GM12878 (cell line): Measurements from ENCODE around the gene PAIP2. TPM values are rescaled to one million over a fixed set of nuclear protein-coding genes. Genes with fewer than 3 reads are reported as not detected.
A peak's percentile ranks its signal among the peaks of the same experiment; 100 is the strongest.

Source experiments
- ATAC-seq: fragments of 200-7000 bp; cut with Tn5 transposase; 3 replicates; pipeline ENCODE4 v1.9.1; 2020; ENCODE audit warnings: mild to moderate bottlenecking, moderate library complexity
- BruUV-seq: library from RNA; stranded (reverse); fragments of 400-500 nt; replicated peaks from 2 replicates; lab custom pipeline; 2021; lab: Mats Ljungman, UMichigan
- CTCF ChIA-PET: fragments of 300-600 bp; sonication (Branson Sonifier 250); formaldehyde crosslinking; extraction: SDS; loops from one replicate; lab custom pipeline; 2021; ENCODE audit warnings: inconsistent platforms; lab: Yijun Ruan, JAX
- POLR2A ChIA-PET: fragments of 350-600 bp; formaldehyde crosslinking; extraction: SDS; loops from one replicate; lab custom pipeline; 2021; ENCODE audit warnings: inconsistent platforms; lab: Charles Lee
- RAD21 ChIA-PET: fragments of 300-600 bp; sonication (Branson Sonifier 250); formaldehyde crosslinking; loops from one replicate; lab custom pipeline; 2023; ENCODE audit warnings: antibody characterized with exemption; ENCODE audit not compliant: unreplicated experiment; lab: Charles Lee
- SMC1A ChIA-PET: fragments of 300-600 bp; sonication (Branson Sonifier 250); formaldehyde crosslinking; loops from one replicate; lab custom pipeline; 2023; ENCODE audit not compliant: unreplicated experiment, uncharacterized antibody; lab: Charles Lee
- DNase-seq: peaks from one replicate; pipeline ENCODE4 v3.0.0-alpha.2; 2011; ENCODE audit warnings: low read depth, low spot score
- FAIRE-seq: peaks from 3 replicates; lab custom pipeline; 2011; peaks lifted over from hg19 to GRCh38; lab: Jason Lieb, UNC
- H2AFZ ChIP-seq: 2 replicates; pipeline ENCODE4 v1.6.0; 2011; ENCODE audit warnings: low read depth, low read length, control low read depth; ENCODE audit not compliant: control insufficient read depth
- H3K27ac ChIP-seq: 2 replicates; pipeline ENCODE4 v1.5.1; 2011; ENCODE audit warnings: control low read depth; ENCODE audit not compliant: control insufficient read depth, insufficient read depth
- H3K27me3 ChIP-seq, 2 experiments: replicated peaks in 1 of 2; 2 replicates each; pipeline versions ENCODE4 v1.6.0 to v1.6.1; 2011; ENCODE audit warnings: low read length in 1 of 2; ENCODE audit not compliant: control insufficient read depth in 2 of 2, insufficient read depth in 2 of 2
- H3K36me3 ChIP-seq, 2 experiments: 2 replicates each; pipeline ENCODE4 v1.5.1; 2011; ENCODE audit warnings: low read length in 1 of 2; ENCODE audit not compliant: control insufficient read depth in 2 of 2, insufficient read depth in 2 of 2
- H3K4me1 ChIP-seq: 2 replicates; pipeline ENCODE4 v1.6.1; 2011; ENCODE audit warnings: mild to moderate bottlenecking, low read length, moderate library complexity, mixed read lengths; ENCODE audit not compliant: control insufficient read depth, insufficient read depth
- H3K4me2 ChIP-seq: 2 replicates; pipeline ENCODE4 v1.6.0; 2011; ENCODE audit warnings: control low read depth; ENCODE audit not compliant: control insufficient read depth, insufficient read depth
- H3K4me3 ChIP-seq: fragments of 200-600 bp; sonication (generic); 2 replicates; pipeline ENCODE4 v1.5.1; 2016
- H3K79me2 ChIP-seq: 2 replicates; pipeline ENCODE4 v1.6.0; 2011; ENCODE audit warnings: low read length; ENCODE audit not compliant: control insufficient read depth, insufficient read depth
- H3K9ac ChIP-seq: 2 replicates; pipeline ENCODE4 v1.8.0; 2011; ENCODE audit warnings: low read length, control low read depth, mixed read lengths; ENCODE audit not compliant: control insufficient read depth, insufficient read depth
- H3K9me3 ChIP-seq: replicated peaks from 3 replicates; pipeline ENCODE4 v1.5.1; 2011; ENCODE audit warnings: mild to moderate bottlenecking, low read length; ENCODE audit not compliant: control insufficient read depth, insufficient read depth
- H4K20me1 ChIP-seq: 2 replicates; pipeline ENCODE4 v1.6.0; 2011; ENCODE audit not compliant: control insufficient read depth, insufficient read depth
- BACH1 ChIP-seq: fragments of 450-650 bp; IDR thresholded peaks from 2 replicates; pipeline ENCODE4 v1.6.1; 2017; ENCODE audit warnings: mild to moderate bottlenecking, borderline replicate concordance
- CBX5 ChIP-seq: sonication (generic); IDR thresholded peaks from 2 replicates; pipeline ENCODE4 v1.6.1; 2016; ENCODE audit warnings: low read depth, moderate library complexity, mild to moderate bottlenecking, inconsistent platforms
- CTCF ChIP-seq, 3 experiments: IDR thresholded peaks in 2 of 3; conservative IDR thresholded peaks in 1 of 3; 2 replicates each; pipeline ENCODE4 v1.5.1; 2011; ENCODE audit warnings: low read depth in 3 of 3, low read length in 3 of 3, mild to moderate bottlenecking in 3 of 3, control low read depth in 2 of 3, moderate library complexity in 2 of 3, inconsistent platforms in 1 of 3, mixed read lengths in 1 of 3; ENCODE audit not compliant: control insufficient read depth in 2 of 3, insufficient read depth in 1 of 3; ENCODE audit errors: extremely low read depth in 1 of 3
- DPF2 ChIP-seq: fragments of 450-650 bp; IDR thresholded peaks from 2 replicates; pipeline ENCODE4 v1.6.1; 2017; ENCODE audit warnings: mild to moderate bottlenecking
- JUNB ChIP-seq: IDR thresholded peaks from 2 replicates; pipeline ENCODE4 v1.6.1; 2016; ENCODE audit warnings: antibody characterized with exemption, mild to moderate bottlenecking
- LARP7 ChIP-seq: fragments of 450-650 bp; IDR thresholded peaks from 2 replicates; pipeline ENCODE4 v1.6.1; 2017; ENCODE audit warnings: mild to moderate bottlenecking
- MEF2B ChIP-seq: fragments of 450-650 bp; IDR thresholded peaks from 2 replicates; pipeline ENCODE4 v1.6.1; 2018; ENCODE audit warnings: mild to moderate bottlenecking, moderate library complexity; ENCODE audit not compliant: partially characterized antibody, poor library complexity, severe bottlenecking
- NFIC ChIP-seq: IDR thresholded peaks from 2 replicates; pipeline ENCODE4 v1.6.1; 2012; ENCODE audit warnings: low read depth, mild to moderate bottlenecking, inconsistent platforms, low read length, moderate library complexity
- NKRF ChIP-seq: fragments of 450-650 bp; conservative IDR thresholded peaks from 2 replicates; pipeline ENCODE4 v1.6.1; 2017; ENCODE audit warnings: mild to moderate bottlenecking, moderate library complexity
- NR2C1 ChIP-seq: fragments of 450-650 bp; IDR thresholded peaks from 2 replicates; pipeline ENCODE4 v1.6.1; 2017; ENCODE audit warnings: antibody characterized with exemption, mild to moderate bottlenecking, moderate library complexity
- NR2F1 ChIP-seq: fragments of 450-650 bp; conservative IDR thresholded peaks from 2 replicates; pipeline ENCODE4 v1.6.1; 2017; ENCODE audit warnings: mild to moderate bottlenecking
- POLR2AphosphoS2 ChIP-seq: IDR thresholded peaks from 2 replicates; pipeline ENCODE4 v1.6.1; 2011; ENCODE audit warnings: low read depth, mild to moderate bottlenecking, low read length, improper control_type of control experiment, moderate library complexity
- RB1 ChIP-seq: fragments of 450-650 bp; formaldehyde crosslinking; IDR thresholded peaks from 2 replicates; pipeline ENCODE4 v1.6.1; 2017; ENCODE audit warnings: mild to moderate bottlenecking, borderline replicate concordance
- SIN3A ChIP-seq: IDR thresholded peaks from 2 replicates; pipeline ENCODE4 v1.6.1; 2012; ENCODE audit warnings: low read depth, low read length, improper control_type of control experiment
- TCF12 ChIP-seq: IDR thresholded peaks from 2 replicates; pipeline ENCODE4 v1.6.1; 2011; ENCODE audit warnings: low read depth, mild to moderate bottlenecking, low read length
- ZSCAN29 ChIP-seq: fragments of 450-650 bp; IDR thresholded peaks from 2 replicates; pipeline ENCODE4 v1.6.1; 2017; ENCODE audit warnings: mild to moderate bottlenecking, moderate library complexity
- WGBS: methylation state at CpG from one replicate; pipeline ENCODE4 v1.1.6; 2016; ENCODE audit warnings: low lambda C conversion rate; ENCODE audit not compliant: insufficient replicate concordance, insufficient coverage; ENCODE audit errors: missing lambda C conversion rate; 5-methylcytosine and 5-hydroxymethylcytosine counted together
- in situ Hi-C: fragments of 300-500 bp; cut with MboI; formaldehyde crosslinking; loops from 9 replicates; pipeline ENCODE4 v1.14.3; 2018; ENCODE audit warnings: mixed read lengths
- intact Hi-C: fragments of 100-400 bp; cut with micrococcal nuclease; formaldehyde crosslinking; loops from one replicate; pipeline ENCODE4 v1.14.2; 2022; ENCODE audit not compliant: unreplicated experiment
- polyA plus RNA-seq, 11 experiments: library from polyadenylated mRNA; depleted of rRNA in 4 of 11; unstranded in 6 of 11; stranded (reverse) in 5 of 11; fragments of >200 nt; fragmentation: Nextera tagmentation in 4 of 11; fragmentation: Illumina TruSeq in 1 of 11; extraction: Ambion mirVana in 4 of 11; extraction: Trizol in 1 of 11; gene quantifications; 1 replicate in 1 of 11; 2 replicates in 10 of 11; pipeline versions ENCODE4 v1.2.1 to v1.2.3, GENCODE V29; 2011 to 2016; ENCODE audit warnings: inconsistent platforms in 2 of 11, missing spikeins in 2 of 11, low read depth in 1 of 11
- total RNA-seq, 4 experiments: library from RNA; depleted of rRNA in 3 of 4; stranded (reverse); fragments of >200 nt in 3 of 4; fragmentation: Illumina TruSeq in 1 of 4; extraction: Trizol in 1 of 4; gene quantifications; 2 replicates each; pipeline versions ENCODE4 v1.2.1 to v1.2.3, GENCODE V29; 2013 to 2021
- TF ChIP-seq, protein P1 (sequence below): IDR thresholded peaks from 2 replicates; pipeline ENCODE4 v1.6.1; 2012; ENCODE audit warnings: low read depth, low read length, improper control_type of control experiment

Gene PAIP2
- total and polyA plus RNA-seq, 10 of the 15 experiments (the other 5 are each of a cell fraction or from before 2014, with no cell fraction given) = 49.9 to 154 (median 102) TPM

- intact Hi-C loops (loop anchor here (2.0 to 5.0 kb wide), 4 partner anchors 52 to 140 kb away; partner anchors contain the start of genes MATR3 and PAIP2), in situ Hi-C loops (no loop called here)
- H2AFZ ChIP-seq = peak overlapping the region; percentile 86
- H3K79me2 ChIP-seq = peaks cover 84% of the 10 kb centered on the region
- BruUV-seq = no TSS peak
- peaks cover 54% of the 10 kb centered on the region for H3K4me1 ChIP-seq
- no peak for FAIRE-seq
- peak; percentile 27; the same call in 2 of the 3 replicates for ATAC-seq
- H3K27me3 ChIP-seq = no peaks in the 10 kb centered on the region
- H3K4me3 ChIP-seq = peak overlapping the region; percentile 87
- WGBS = under 1% methylated on average over 36 of the region's 36 CpGs
- ChIA-PET SMC1A (interaction anchor here (0.8 to 3.0 kb wide), 6 partner anchors 9 to 140 kb away, joined by 3 to 26 read pairs (median 8); partner anchors contain the start of gene PAIP2), CTCF (interaction anchor here (1.0 to 4.4 kb wide), 9 partner anchors 11 to 141 kb away, joined by 3 to 35 read pairs (median 8); partner anchors contain the start of genes PAIP2 and SPATA24), RAD21 (interaction anchor here (1.0 to 5.8 kb wide), 10 partner anchors 11 to 567 kb away, joined by 3 to 42 read pairs (median 8); partner anchors contain the start of genes MATR3, PAIP2 and SPATA24), POLR2A (interaction anchor here (0.9 to 6.8 kb wide), 9 partner anchors 9 to 169 kb away, joined by 3 to 74 read pairs (median 7); partner anchors contain the start of genes MATR3, PAIP2, SPATA24 and UBE2D2)
- H3K9me3 ChIP-seq = no peaks in the 10 kb centered on the region
- H3K9ac ChIP-seq = peak overlapping the region; percentile 97
- no peak for DNase-seq
- H3K36me3 ChIP-seq = peaks cover 0 to 7% of the 10 kb centered on the region in 2 experiments; a peak in 2 of 4 replicates
- no peaks in the 10 kb centered on the region for H4K20me1 ChIP-seq
- H3K27ac ChIP-seq = peak overlapping the region; percentile 90
- peak overlapping the region; percentile 73 for H3K4me2 ChIP-seq
- TF ChIP-seq NR2F1 = peak; percentile 75
- TF ChIP-seq RB1 = 0 out of 2 replicates have a peak, but pooled peaks have one; percentile 42
- TF ChIP-seq, protein P1, sequence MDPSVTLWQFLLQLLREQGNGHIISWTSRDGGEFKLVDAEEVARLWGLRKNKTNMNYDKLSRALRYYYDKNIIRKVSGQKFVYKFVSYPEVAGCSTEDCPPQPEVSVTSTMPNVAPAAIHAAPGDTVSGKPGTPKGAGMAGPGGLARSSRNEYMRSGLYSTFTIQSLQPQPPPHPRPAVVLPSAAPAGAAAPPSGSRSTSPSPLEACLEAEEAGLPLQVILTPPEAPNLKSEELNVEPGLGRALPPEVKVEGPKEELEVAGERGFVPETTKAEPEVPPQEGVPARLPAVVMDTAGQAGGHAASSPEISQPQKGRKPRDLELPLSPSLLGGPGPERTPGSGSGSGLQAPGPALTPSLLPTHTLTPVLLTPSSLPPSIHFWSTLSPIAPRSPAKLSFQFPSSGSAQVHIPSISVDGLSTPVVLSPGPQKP = no peak
- peak; percentile 28; the same call in 1 of the 2 replicates for TF ChIP-seq NKRF
- peak; percentile 82 for TF ChIP-seq BACH1
- no peak for TF ChIP-seq SIN3A
- no peak for TF ChIP-seq CBX5
- peak; percentile 33; the same call in 1 of the 2 replicates for TF ChIP-seq POLR2AphosphoS2
- peak; percentile 87 for TF ChIP-seq DPF2
- no peak for TF ChIP-seq NFIC
- TF ChIP-seq MEF2B = no peak
- peak; percentile 89; the same call in 1 of the 2 replicates for TF ChIP-seq LARP7
- 0 out of 2 replicates have a peak, but pooled peaks have one; percentile 21 for TF ChIP-seq NR2C1
- 0 out of 2 replicates have a peak, but pooled peaks have one; percentile 4 for TF ChIP-seq TCF12
- TF ChIP-seq ZSCAN29 = no peak
- TF ChIP-seq JUNB = no peak
- no peak for TF ChIP-seq CTCF (IDR thresholded peaks at IDR 0.05 in 2 of 3, conservative IDR thresholded peaks at IDR 0.05 in 1 of 3; ENCODE audit: control insufficient read depth in 2 of 3, extremely low read depth in 1 of 3, insufficient read depth in 1 of 3, low read depth in 3 of 3, low read length in 3 of 3)
Observed at GRCh38 chr5:139392324-139392677, 50.6 kb downstream of the PAIP2 start.
